ENCODE results near the gene SLC27A5. TPM values are rescaled to one million over a fixed set of nuclear protein-coding genes. Genes with fewer than 3 reads are reported as not detected.

Gene SLC27A5, protein sequence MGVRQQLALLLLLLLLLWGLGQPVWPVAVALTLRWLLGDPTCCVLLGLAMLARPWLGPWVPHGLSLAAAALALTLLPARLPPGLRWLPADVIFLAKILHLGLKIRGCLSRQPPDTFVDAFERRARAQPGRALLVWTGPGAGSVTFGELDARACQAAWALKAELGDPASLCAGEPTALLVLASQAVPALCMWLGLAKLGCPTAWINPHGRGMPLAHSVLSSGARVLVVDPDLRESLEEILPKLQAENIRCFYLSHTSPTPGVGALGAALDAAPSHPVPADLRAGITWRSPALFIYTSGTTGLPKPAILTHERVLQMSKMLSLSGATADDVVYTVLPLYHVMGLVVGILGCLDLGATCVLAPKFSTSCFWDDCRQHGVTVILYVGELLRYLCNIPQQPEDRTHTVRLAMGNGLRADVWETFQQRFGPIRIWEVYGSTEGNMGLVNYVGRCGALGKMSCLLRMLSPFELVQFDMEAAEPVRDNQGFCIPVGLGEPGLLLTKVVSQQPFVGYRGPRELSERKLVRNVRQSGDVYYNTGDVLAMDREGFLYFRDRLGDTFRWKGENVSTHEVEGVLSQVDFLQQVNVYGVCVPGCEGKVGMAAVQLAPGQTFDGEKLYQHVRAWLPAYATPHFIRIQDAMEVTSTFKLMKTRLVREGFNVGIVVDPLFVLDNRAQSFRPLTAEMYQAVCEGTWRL
- total RNA-seq (2022; extraction: Qiagen RNA extraction), result 24.8 to 33.9 TPM (median 31.6 TPM) in 5 replicates

GRCh38 chr19:58511353-58512208 is at the start of gene SLC27A5:
Gene SLC27A5 (minus strand): TSS chr19:58511992. CDS start chr19:58511955, 37 bp downstream.

GRCh38 chr19:58558066-58558622 is 46.4 kb upstream of the SLC27A5 start, which contains the start of gene UBE2M:
Gene UBE2M (minus strand): TSS chr19:58558611. CDS start chr19:58558381, 230 bp downstream.

GRCh38 chr19:58554494-58555368 is 42.9 kb upstream of the SLC27A5 start, which contains the start of gene CHMP2A:
Gene CHMP2A (minus strand): TSS chr19:58555105. CDS start chr19:58554212, 893 bp downstream.

DNA sequence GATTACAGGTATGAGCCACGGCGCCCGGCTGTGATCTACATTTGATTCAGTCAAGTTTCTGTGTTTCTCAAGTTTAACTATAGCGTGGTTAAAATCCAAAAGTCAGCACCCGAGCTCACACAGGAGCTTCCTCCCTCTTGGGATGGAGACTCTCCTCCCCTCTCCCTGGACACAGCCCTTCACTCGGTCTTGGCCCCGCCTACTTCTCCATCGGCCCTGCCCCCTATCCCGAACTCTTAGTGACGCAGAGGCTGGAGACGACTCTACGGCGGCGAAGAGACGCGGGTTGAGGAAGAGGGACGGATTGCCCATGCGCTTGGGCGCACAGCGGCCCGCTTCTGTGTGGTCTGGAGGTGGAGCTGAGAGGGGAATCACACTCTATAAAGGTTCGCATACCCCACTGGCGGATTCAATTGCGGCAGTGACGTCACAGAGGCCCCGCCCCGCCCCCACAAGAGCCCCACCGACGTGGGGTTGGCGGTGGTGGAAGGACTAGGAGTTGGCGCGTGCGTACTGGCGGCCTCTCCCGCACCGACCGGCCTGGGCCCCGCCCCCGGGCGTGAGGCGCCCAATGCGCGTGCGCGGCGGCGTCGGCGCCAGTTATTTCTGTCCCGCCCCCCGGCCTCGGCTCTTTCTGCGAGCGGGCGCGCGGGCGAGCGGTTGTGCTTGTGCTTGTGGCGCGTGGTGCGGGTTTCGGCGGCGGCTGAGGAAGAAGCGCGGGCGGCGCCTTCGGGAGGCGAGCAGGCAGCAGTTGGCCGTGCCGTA is 32.2 kb upstream of the SLC27A5 start, which contains the start of gene TRIM28:
Gene TRIM28 (plus strand): TSS at position 239 of the 765 bp plus-strand sequence. CDS start 694 bp downstream, outside the sequence.

DNA sequence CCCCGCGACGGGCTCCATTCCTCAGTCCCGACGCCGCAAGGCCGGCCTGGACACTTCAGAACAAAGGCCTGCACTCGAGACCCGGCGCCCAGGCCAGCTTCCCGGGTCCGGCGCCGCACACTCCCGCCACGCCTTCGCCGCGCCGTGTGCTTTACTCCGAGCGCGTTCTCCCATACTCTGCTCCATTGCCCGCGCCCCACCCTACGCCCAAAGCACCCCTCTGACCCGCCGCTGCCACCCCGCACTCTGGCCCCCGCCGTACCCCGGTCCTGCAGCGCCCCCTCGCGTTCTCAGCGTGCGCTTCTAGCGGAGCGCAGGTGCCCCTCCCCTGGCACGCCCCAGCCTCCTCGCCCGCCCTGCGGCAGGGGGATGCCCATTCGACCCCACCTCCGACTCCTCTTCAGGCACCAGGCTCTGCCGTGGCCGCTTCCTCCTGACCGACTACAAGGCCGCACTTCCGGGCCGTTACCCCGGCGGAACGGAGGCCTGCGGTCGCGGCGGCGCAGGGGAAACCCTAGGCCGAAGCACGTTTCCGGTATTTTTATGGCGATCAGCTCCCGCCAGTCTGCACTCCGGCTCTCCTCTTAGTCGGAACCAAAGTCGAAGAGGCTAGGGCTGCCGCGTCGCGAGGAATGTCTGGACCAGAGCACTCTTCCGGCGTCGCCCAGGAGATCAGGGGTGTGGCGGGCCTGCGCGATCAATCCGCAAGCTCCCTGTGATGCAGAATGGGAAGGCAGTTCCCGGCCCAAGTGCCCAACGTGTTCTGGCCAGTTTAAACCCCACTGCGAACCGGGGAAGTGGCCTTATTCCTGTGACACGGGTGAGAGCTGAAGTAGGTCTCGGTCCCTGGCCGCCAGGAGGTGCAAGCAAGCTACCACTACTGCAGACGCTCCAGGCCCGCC is 7.8 kb upstream of the SLC27A5 start, which contains the start of gene ZBTB45:
Gene ZBTB45 (minus strand): TSS at position 456 of the 902 bp plus-strand sequence. CDS start 2,137 bp downstream, outside the sequence.

DNA sequence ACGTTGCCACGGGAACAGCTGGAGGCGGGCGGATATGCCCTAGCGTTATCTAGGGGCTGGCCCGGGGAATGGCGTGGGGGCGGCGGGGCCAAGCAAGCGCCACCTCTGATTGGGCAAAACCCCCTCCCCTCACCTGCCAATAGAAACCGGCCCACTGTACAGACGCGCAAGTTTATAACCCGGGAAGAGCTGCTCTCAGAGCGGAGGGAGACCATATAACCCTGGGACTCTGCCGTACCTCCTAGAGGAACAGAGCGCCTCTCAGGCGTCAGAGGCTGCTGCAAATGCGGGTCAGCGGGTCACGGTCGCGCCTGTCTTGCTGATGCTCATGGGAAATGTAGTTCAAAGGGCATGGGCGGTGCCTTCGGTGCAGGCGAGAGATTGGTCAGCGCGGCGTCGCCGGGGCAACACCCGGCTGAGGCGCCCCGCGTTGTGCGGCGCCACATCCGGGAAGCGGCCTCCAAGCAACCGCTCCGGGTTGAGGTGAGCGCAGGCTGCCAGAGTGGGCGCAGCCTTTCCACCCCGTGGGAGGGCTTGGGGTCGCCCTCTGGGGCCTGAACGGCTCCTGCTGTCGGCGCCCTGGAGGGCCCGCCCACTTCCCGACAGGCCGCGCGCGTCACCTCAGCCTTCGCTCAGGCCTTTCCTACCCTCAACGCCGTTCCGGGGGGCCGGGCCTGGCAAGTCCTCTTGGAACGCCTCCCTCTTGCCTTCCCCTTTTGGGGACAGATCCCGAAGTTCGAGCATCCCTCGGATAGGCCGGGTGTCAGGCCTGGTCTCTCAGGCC is 35.9 kb downstream of the SLC27A5 start, which contains the start of gene ZNF446:
Gene ZNF446 (plus strand): TSS at position 639 of the 784 bp plus-strand sequence. CDS start 867 bp downstream, outside the sequence.

DNA sequence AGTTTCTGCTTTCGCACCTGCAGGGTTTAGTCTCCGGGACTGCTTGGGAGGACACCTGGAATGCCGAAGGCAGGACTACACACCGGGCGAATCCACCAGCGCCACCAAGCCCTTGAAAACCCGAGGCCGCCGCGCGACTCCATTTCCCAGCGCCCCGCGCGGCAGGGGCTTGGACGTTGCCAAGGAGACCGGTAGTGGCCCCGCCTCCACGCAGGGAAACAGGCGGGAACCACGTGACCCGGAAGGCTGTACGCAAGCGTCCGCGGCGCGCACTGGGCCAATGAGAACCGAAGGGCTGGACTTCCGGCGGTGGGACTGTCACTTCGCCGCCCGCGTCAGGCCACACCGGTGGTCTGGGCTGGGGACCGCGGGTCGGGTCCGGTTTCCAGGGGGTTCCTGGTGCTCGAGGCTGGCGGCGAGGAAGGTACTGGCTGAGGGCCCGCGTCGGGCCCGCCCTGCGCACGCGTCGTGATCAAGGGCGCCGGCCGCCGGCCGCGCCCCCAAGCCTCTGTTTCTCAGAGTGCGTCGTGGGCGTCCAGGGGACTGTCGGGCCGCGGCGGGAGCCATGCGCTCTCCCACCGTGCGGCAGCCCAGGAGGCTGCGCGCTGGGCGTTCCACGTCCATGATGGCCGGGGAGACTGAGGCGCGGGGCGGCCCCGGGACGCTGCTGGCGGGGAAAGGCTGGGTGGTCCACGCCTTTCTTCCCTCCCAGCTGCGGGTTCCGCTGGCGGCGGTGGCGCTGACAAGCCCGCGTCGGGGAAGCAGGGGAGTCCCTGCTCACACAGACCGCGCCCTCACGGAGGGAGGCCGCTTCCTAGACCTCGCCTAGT is 44.8 kb downstream of the SLC27A5 start, which contains the start of gene ZNF324:
Gene ZNF324 (plus strand): TSS at position 321 of the 830 bp plus-strand sequence. CDS start 2,106 bp downstream, outside the sequence.

DNA sequence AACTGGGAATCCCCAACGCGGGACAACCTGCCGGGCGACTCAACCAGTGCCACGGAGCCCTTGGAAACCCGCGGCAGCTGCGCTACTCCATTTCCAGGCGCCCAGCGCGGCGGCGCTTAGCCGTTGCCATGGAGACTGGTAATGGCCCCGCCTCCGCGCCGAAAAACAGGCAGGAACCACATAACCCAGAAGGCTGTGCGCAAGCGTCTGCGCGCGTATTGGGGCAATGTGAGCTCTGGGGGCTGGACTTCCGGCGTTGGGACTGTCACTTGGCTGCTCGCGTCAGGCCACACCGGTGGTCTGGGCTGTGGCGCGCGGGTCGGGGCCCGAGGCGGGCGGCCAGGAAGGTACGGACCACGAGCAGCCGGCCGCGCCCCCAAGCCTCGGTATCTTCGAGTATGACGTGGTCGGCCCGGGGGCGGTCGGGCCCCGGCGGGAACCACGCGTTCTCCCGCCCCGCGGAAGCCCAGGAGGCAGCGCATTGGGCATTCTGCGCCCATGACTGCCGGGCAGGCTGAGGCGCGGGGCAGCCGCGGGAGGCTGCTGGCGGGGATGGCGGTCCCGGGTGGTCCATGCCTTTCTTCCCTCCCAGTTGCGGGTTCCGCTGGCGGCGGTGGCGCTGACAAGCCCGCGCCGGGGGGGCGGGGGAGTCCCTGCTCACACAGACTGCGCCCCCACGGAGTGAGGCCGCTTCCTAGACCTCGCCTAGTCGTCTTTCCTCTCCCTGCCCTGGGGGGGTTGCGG is 60.3 kb downstream of the SLC27A5 start, which contains the start of gene ZNF324B:
Gene ZNF324B (plus strand): TSS at position 265 of the 744 bp plus-strand sequence. CDS start 2,080 bp downstream, outside the sequence.

Other genes starting within 250 kb of the SLC27A5 start
- 0.96 to 1.5 TPM (median 0.97 TPM) in 5 replicates for gene ZNF8, start 233.0 kb downstream of the SLC27A5 start, total RNA-seq (2022; extraction: Qiagen RNA extraction)
- gene ERVK3-1, start 206.6 kb downstream of the SLC27A5 start, total RNA-seq (2022; extraction: Qiagen RNA extraction), result 88.9 to 110 TPM (median 94.2 TPM) in 5 replicates
- 2.4 to 2.7 TPM (median 2.6 TPM) in 5 replicates for gene ZSCAN22, start 185.0 kb downstream of the SLC27A5 start, total RNA-seq (2022; extraction: Qiagen RNA extraction)
- 9.0 to 15.1 TPM (median 12.4 TPM) in 5 replicates for gene A1BG, start 158.5 kb downstream of the SLC27A5 start, total RNA-seq (2022; extraction: Qiagen RNA extraction)
- 0.98 to 1.7 TPM (median 1.5 TPM) in 5 replicates for gene ZNF497, start 149.2 kb downstream of the SLC27A5 start, total RNA-seq (2022; extraction: Qiagen RNA extraction)
- gene ZNF837, start 131.0 kb downstream of the SLC27A5 start, total RNA-seq (2022; extraction: Qiagen RNA extraction), result 0.92 to 1.6 TPM (median 1.4 TPM) in 5 replicates
- 2,147 to 2,676 TPM (median 2,583 TPM) in 5 replicates for gene RPS5, start 124.7 kb downstream of the SLC27A5 start, total RNA-seq (2022; extraction: Qiagen RNA extraction)
- gene RNF225, start 116.3 kb downstream of the SLC27A5 start, total RNA-seq (2022; extraction: Qiagen RNA extraction), result 0.08 to 0.25 TPM (median 0.17 TPM) in 4 of 5 replicates, not detected in the other
- gene ZNF584, start 103.3 kb downstream of the SLC27A5 start, total RNA-seq (2022; extraction: Qiagen RNA extraction), result 17.4 to 20.0 TPM (median 19.2 TPM) in 5 replicates
- 0.08 to 0.10 TPM (median 0.09 TPM) in 5 replicates for gene ZNF132, start 71.8 kb downstream of the SLC27A5 start, total RNA-seq (2022; extraction: Qiagen RNA extraction)
- 5.8 to 7.5 TPM (median 7.3 TPM) in 5 replicates for gene ZNF324B, start 60.4 kb downstream of the SLC27A5 start, total RNA-seq (2022; extraction: Qiagen RNA extraction)
- gene ZNF324, start 44.9 kb downstream of the SLC27A5 start, total RNA-seq (2022; extraction: Qiagen RNA extraction), result 7.8 to 11.4 TPM (median 9.2 TPM) in 5 replicates
- 11.4 to 14.5 TPM (median 14.0 TPM) in 5 replicates for gene ZNF446, start 35.6 kb downstream of the SLC27A5 start, total RNA-seq (2022; extraction: Qiagen RNA extraction)
- gene ZBTB45, start 7.8 kb upstream of the SLC27A5 start, total RNA-seq (2022; extraction: Qiagen RNA extraction), result 13.1 to 20.3 TPM (median 18.7 TPM) in 5 replicates
- gene TRIM28, start 32.1 kb upstream of the SLC27A5 start, total RNA-seq (2022; extraction: Qiagen RNA extraction), result 665 to 788 TPM (median 684 TPM) in 5 replicates
- gene CHMP2A, start 43.1 kb upstream of the SLC27A5 start, total RNA-seq (2022; extraction: Qiagen RNA extraction), result 194 to 206 TPM (median 196 TPM) in 5 replicates
- gene UBE2M, start 46.6 kb upstream of the SLC27A5 start, total RNA-seq (2022; extraction: Qiagen RNA extraction), result 130 to 147 TPM (median 141 TPM) in 5 replicates
- gene MZF1, start 61.3 kb upstream of the SLC27A5 start, total RNA-seq (2022; extraction: Qiagen RNA extraction), result 9.9 to 18.7 TPM (median 16.8 TPM) in 5 replicates

Data from A549 treated with CORT108297 at 1 μM for 4 hours (cell line).